Gastrocnemius medialis (tissue), 4 donors: ENCODE measurements around the gene PYGO1.

Experiments
- POLR2A ChIP-seq, 2 donors: fragments of 450-650 bp; IDR thresholded peaks; one replicate each; pipeline ENCODE4 v1.6.1; 2017; ENCODE audit warnings: antibody characterized with exemption in 2 of 2, mild to moderate bottlenecking in 2 of 2, moderate library complexity in 2 of 2
- TF ChIP-seq, protein P1 (sequence below), 5 experiments: fragments of 450-650 bp in 3 of 5; fragments of 200-600 bp in 2 of 5; sonication (generic) in 2 of 5; IDR thresholded peaks in 4 of 5; conservative IDR thresholded peaks in 1 of 5; 1 replicate in 4 of 5; 2 replicates in 1 of 5; pipeline ENCODE4 v1.5.1; 2016 to 2019; ENCODE audit warnings: antibody characterized with exemption in 5 of 5, mild to moderate bottlenecking in 3 of 5, moderate library complexity in 3 of 5

DNA sequence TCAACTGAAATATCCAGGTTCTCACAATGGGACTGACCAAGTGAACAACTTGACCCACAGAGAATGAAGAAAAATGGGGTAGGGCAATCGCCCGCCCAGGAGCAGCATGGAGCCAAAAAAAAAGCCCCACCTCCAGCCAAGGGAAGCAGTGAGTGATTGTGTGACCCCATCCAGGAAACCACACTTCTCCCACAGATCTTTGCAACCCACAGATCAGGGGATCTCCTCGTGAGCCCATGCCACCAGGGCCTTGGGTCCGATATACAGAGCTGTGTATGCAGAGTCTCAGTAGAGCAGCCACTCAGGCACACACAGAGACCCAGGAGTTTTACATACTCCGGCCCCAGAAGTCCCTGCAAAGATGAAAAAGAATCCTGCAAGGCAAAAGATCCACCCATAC lies 35.7 kb downstream of the PYGO1 start:
- TF ChIP-seq, protein P1, sequence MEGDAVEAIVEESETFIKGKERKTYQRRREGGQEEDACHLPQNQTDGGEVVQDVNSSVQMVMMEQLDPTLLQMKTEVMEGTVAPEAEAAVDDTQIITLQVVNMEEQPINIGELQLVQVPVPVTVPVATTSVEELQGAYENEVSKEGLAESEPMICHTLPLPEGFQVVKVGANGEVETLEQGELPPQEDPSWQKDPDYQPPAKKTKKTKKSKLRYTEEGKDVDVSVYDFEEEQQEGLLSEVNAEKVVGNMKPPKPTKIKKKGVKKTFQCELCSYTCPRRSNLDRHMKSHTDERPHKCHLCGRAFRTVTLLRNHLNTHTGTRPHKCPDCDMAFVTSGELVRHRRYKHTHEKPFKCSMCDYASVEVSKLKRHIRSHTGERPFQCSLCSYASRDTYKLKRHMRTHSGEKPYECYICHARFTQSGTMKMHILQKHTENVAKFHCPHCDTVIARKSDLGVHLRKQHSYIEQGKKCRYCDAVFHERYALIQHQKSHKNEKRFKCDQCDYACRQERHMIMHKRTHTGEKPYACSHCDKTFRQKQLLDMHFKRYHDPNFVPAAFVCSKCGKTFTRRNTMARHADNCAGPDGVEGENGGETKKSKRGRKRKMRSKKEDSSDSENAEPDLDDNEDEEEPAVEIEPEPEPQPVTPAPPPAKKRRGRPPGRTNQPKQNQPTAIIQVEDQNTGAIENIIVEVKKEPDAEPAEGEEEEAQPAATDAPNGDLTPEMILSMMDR (IDR thresholded peaks at IDR 0.05 in 4 of 5, conservative IDR thresholded peaks at IDR 0.05 in 1 of 5), result no peak
- TF ChIP-seq POLR2A (IDR thresholded peaks at IDR 0.05), result no peak
